ENCODE data around the gene NUBPL.
"Not testable (repeated sequence)": the region's sequence is repeated elsewhere in the genome, so short reads cannot be mapped to it uniquely, and the experiment has no call there.

NUBPL gene

DNA sequence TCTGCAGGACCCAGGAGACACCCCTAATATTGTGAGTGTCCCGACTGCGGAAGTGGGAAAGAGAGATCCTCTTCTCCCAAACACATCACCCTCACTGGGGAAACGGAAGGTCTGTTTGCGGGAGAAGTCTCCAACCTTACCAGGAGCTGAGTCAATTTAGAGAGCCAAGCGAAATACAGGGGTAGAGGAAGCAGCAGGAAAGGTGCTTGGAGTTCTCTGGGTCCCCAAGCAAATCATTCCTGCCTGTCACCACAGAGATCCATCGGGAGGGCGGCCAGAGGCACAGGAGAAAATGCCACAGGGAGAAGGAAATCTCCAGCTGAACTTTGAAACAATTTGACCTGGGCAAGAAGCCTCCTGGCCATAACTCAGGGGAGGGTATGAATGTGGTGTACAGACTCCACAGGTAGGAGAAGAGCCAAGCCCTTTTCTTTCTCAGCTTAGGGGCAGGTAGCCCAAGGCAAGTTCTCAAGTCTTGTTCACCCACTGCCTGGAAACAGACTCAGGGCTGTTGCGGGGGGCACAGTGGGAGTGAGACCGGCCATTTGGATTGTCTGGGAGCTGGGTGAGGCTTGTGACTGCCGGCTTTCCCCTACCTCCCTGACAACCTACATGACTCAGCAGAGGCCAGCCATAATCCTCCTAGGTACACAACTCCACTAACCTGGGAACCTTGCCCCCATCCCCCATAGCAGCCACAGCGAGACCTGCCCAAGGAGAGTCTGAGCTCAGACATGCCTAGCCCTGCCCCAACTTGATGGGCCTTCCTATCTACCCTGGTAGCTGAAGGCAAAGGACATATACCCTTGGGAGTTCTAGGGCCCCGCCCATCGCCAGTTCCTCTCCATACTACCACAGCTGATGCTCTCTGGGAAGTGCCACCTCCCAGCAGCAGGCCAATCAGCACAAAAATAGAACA, 304.0 kb downstream of the NUBPL start:
- Mint-ChIP-seq H3K27me3 (ENCODE audit: low read depth) (no peaks in the 10 kb centered on the region), H3K9me3 (peaks cover 57% of the 10 kb centered on the region), H3K27ac (no peak overlapping the region), H3K36me3 (ENCODE audit: low read depth) (peaks cover 41% of the 10 kb centered on the region), H3K4me1 (no peaks in the 10 kb centered on the region), H3K4me3 (no peak overlapping the region)
- no peak for TF ChIP-seq CTCF (IDR thresholded peaks at IDR 0.05; ENCODE audit: unreplicated experiment in 3 of 3)

- H3K36me3 Mint-ChIP-seq (ENCODE audit: low read depth), result peaks cover 25% of the 10 kb centered on the region
- H3K9me3 Mint-ChIP-seq, result peaks cover 61% of the 10 kb centered on the region
- H3K4me1 Mint-ChIP-seq, result no peaks in the 10 kb centered on the region
- H3K4me3 Mint-ChIP-seq, result no peak overlapping the region
- H3K27me3 Mint-ChIP-seq (ENCODE audit: low read depth), result no peaks in the 10 kb centered on the region
- no peak for TF ChIP-seq CTCF (IDR thresholded peaks at IDR 0.05; ENCODE audit: unreplicated experiment in 3 of 3)
- H3K27ac Mint-ChIP-seq, result no peak overlapping the region
Measured at GRCh38 chr14:31867570-31867969, 306.4 kb downstream of the NUBPL start.

GRCh38 chr14:31868096-31868495, 306.9 kb downstream of the NUBPL start:
- H3K36me3 Mint-ChIP-seq (ENCODE audit: low read depth), result peaks cover 25% of the 10 kb centered on the region
- not testable (repeated sequence) for H3K27ac Mint-ChIP-seq; H3K27me3 Mint-ChIP-seq (ENCODE audit: low read depth)

DNA sequence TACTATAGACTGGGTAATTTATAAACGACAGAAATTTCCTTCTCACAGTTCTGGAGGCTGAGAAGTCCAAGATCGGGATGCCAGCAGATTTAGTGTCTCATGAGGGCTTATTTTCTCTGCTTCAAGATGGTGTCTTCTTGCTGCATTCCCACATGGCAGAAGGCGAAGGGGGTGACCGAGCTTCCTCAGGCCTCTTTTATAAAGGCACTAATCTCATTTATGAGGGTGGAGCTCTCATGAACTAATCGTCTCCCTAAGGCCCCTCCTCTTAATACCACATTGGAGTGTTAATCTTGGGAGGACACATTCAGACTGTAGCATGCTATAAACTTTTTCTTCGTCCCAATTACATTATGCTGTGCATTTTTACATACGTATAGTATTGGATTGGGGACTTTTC, 315.5 kb downstream of the NUBPL start:
- no peaks in the 10 kb centered on the region for H3K27me3 Mint-ChIP-seq (ENCODE audit: low read depth)
- no peaks in the 10 kb centered on the region for H3K9me3 Mint-ChIP-seq
- H3K4me3 Mint-ChIP-seq, result no peak overlapping the region
- peak overlapping the region in 2 of 3 experiments; percentile 68 to 80 for H3K27ac Mint-ChIP-seq
- TF ChIP-seq CTCF (IDR thresholded peaks at IDR 0.05; ENCODE audit: unreplicated experiment in 3 of 3), result no peak
- H3K4me1 Mint-ChIP-seq, result peaks cover 26% of the 10 kb centered on the region
- no peaks in the 10 kb centered on the region for H3K36me3 Mint-ChIP-seq (ENCODE audit: low read depth)

More at GRCh38 chr14:31868096-31868495, 306.9 kb downstream of the NUBPL start:
- not testable (repeated sequence) for H3K4me3 Mint-ChIP-seq, H3K4me1 Mint-ChIP-seq
- H3K9me3 Mint-ChIP-seq, result peaks cover 61% of the 10 kb centered on the region

GRCh38 chr14:31877255-31877798, 316.1 kb downstream of the NUBPL start:
- H3K9me3 Mint-ChIP-seq, result no peaks in the 10 kb centered on the region
- H3K4me3 Mint-ChIP-seq, result peak overlapping the region in 2 of 3 experiments; percentile 13 to 37
- H3K27me3 Mint-ChIP-seq (ENCODE audit: low read depth), result no peaks in the 10 kb centered on the region
- no peak for TF ChIP-seq CTCF (IDR thresholded peaks at IDR 0.05; ENCODE audit: unreplicated experiment in 3 of 3)
- H3K27ac Mint-ChIP-seq, result peak overlapping the region; percentile 46 to 80 (median 68)
- peaks cover 32% of the 10 kb centered on the region for H3K4me1 Mint-ChIP-seq
- no peaks in the 10 kb centered on the region for H3K36me3 Mint-ChIP-seq (ENCODE audit: low read depth)

- Mint-ChIP-seq H3K36me3 (ENCODE audit: low read depth) (no peaks in the 10 kb centered on the region), H3K9me3 (no peaks in the 10 kb centered on the region), H3K4me1 (peaks cover 34% of the 10 kb centered on the region), H3K27ac (no peak overlapping the region), H3K27me3 (ENCODE audit: low read depth) (no peaks in the 10 kb centered on the region), H3K4me3 (no peak overlapping the region)
- no peak for TF ChIP-seq CTCF (IDR thresholded peaks at IDR 0.05; ENCODE audit: unreplicated experiment in 3 of 3)
Measured at GRCh38 chr14:31879661-31880348, 318.6 kb downstream of the NUBPL start.
